OCI-LY1 (cell line): ENCODE results near the gene SEMA5A.

Experiments
- H2AFZ ChIP-seq: fragments of 200-600 bp; sonication (generic), shearing (Covaris generic); 2 replicates; pipeline ENCODE4 v1.6.0; 2014; ENCODE audit warnings: antibody characterized with exemption, mild to moderate bottlenecking, low read length
- H3F3A ChIP-seq: fragments of 200-600 bp; sonication (generic), shearing (Covaris generic); 2 replicates; pipeline ENCODE4 v1.6.0; 2014; ENCODE audit warnings: mild to moderate bottlenecking, antibody characterized with exemption, low read length, moderate library complexity; ENCODE audit not compliant: insufficient read depth
- H3K27ac ChIP-seq: fragments of 200-600 bp; sonication (generic); 2 replicates; pipeline ENCODE4 v1.5.1; 2014; ENCODE audit warnings: low read length, mixed run types, mild to moderate bottlenecking, low read depth; ENCODE audit not compliant: poor library complexity, severe bottlenecking
- H3K27me3 ChIP-seq: fragments of 200-600 bp; sonication (generic); 2 replicates; pipeline ENCODE4 v1.6.0; 2014; ENCODE audit warnings: antibody characterized with exemption, mild to moderate bottlenecking, low read length, moderate library complexity; ENCODE audit not compliant: insufficient read depth
- H3K36me3 ChIP-seq: fragments of 200-600 bp; sonication (generic); 2 replicates; pipeline ENCODE4 v1.6.1; 2014; ENCODE audit warnings: mild to moderate bottlenecking, antibody characterized with exemption, low read length, moderate library complexity, mixed read lengths; ENCODE audit not compliant: insufficient read depth
- H3K4me1 ChIP-seq: fragments of 200-600 bp; sonication (generic); 2 replicates; pipeline ENCODE4 v1.5.1; 2014; ENCODE audit warnings: mild to moderate bottlenecking, low read length, moderate library complexity; ENCODE audit not compliant: insufficient read depth, severe bottlenecking
- H3K4me2 ChIP-seq: fragments of 200-600 bp; sonication (generic), shearing (Covaris generic); 2 replicates; pipeline ENCODE4 v1.6.1; 2014; ENCODE audit warnings: low read length
- H3K4me3 ChIP-seq: fragments of 200-600 bp; sonication (generic); 2 replicates; pipeline ENCODE4 v1.5.1; 2014; ENCODE audit warnings: low read length, low read depth, mild to moderate bottlenecking, mixed read lengths; ENCODE audit not compliant: poor library complexity, severe bottlenecking
- H3K79me2 ChIP-seq: fragments of 200-600 bp; shearing (Covaris generic); 2 replicates; pipeline ENCODE4 v1.6.1; 2016; ENCODE audit warnings: mixed run types, low read length, mixed read lengths; ENCODE audit not compliant: insufficient read depth
- H3K9ac ChIP-seq: fragments of 200-600 bp; sonication (generic), shearing (Covaris generic); 2 replicates; pipeline ENCODE4 v1.6.1; 2014; ENCODE audit warnings: mild to moderate bottlenecking, low read length, mixed read lengths
- H3K9me2 ChIP-seq: fragments of 200-600 bp; sonication (generic), shearing (Covaris generic); 2 replicates; pipeline ENCODE4 v1.6.1; 2014; ENCODE audit warnings: low read depth, mild to moderate bottlenecking, low read length, mixed read lengths
- H3K9me3 ChIP-seq: fragments of 200-600 bp; shearing (Covaris generic); 2 replicates; pipeline ENCODE4 v1.6.1; 2014; ENCODE audit warnings: low read length, mixed read lengths
- H4K20me1 ChIP-seq: fragments of 200-600 bp; sonication (generic), shearing (Covaris generic); 2 replicates; pipeline ENCODE4 v1.6.0; 2016; ENCODE audit warnings: mild to moderate bottlenecking, low read length; ENCODE audit not compliant: insufficient read depth
- CTCF ChIP-seq: fragments of 200-600 bp; sonication (generic), shearing (Covaris generic); IDR thresholded peaks from 2 replicates; pipeline ENCODE4 v1.5.1; 2017; ENCODE audit warnings: mild to moderate bottlenecking, antibody characterized with exemption, low read length, moderate library complexity, mixed read lengths
- EZH2 ChIP-seq: fragments of 200-600 bp; sonication (generic), shearing (Covaris generic); IDR thresholded peaks from 2 replicates; pipeline ENCODE4 v1.8.0; 2017; ENCODE audit warnings: borderline replicate concordance, mixed run types, mild to moderate bottlenecking, antibody characterized with exemption, low read length, moderate library complexity, mixed read lengths

Gene SEMA5A

GRCh38 chr5:9387879-9388278 is 158.0 kb downstream of the SEMA5A start:
- Histone ChIP-seq H3K9me3 (no peaks in the 10 kb centered on the region), H3K4me1 (no peaks in the 10 kb centered on the region), H2AFZ (no peak overlapping the region), H3K4me2 (no peak overlapping the region), H4K20me1 (no peaks in the 10 kb centered on the region), H3K27ac (no peak overlapping the region), H3K4me3 (no peak overlapping the region), H3K9me2 (no peaks in the 10 kb centered on the region), H3F3A (no peaks in the 10 kb centered on the region), H3K36me3 (no peaks in the 10 kb centered on the region), H3K79me2 (no peaks in the 10 kb centered on the region), H3K9ac (no peak overlapping the region), H3K27me3 (no peaks in the 10 kb centered on the region)
- TF ChIP-seq CTCF (no peak), EZH2 (no peak)

- Histone ChIP-seq H3K27ac (no peak overlapping the region), H3K4me3 (no peak overlapping the region), H3K9me3 (no peaks in the 10 kb centered on the region), H3F3A (no peaks in the 10 kb centered on the region), H2AFZ (no peak overlapping the region), H3K79me2 (no peaks in the 10 kb centered on the region), H3K4me1 (no peaks in the 10 kb centered on the region), H3K4me2 (no peak overlapping the region), H3K9me2 (no peaks in the 10 kb centered on the region), H3K27me3 (no peaks in the 10 kb centered on the region), H4K20me1 (no peaks in the 10 kb centered on the region), H3K36me3 (no peaks in the 10 kb centered on the region), H3K9ac (no peak overlapping the region)
- TF ChIP-seq EZH2 (no peak), CTCF (no peak)
Observed at GRCh38 chr5:9386945-9387344, 158.9 kb downstream of the SEMA5A start.

GRCh38 chr5:9382522-9382921 is 163.4 kb downstream of the SEMA5A start:
- H3K4me3 ChIP-seq, result no peak overlapping the region
- no peak overlapping the region for H3K4me2 ChIP-seq
- no peaks in the 10 kb centered on the region for H3K9me2 ChIP-seq
- H3K9ac ChIP-seq, result no peak overlapping the region
- H3K36me3 ChIP-seq, result no peaks in the 10 kb centered on the region
- H2AFZ ChIP-seq, result no peak overlapping the region
- H3F3A ChIP-seq, result no peaks in the 10 kb centered on the region
- no peaks in the 10 kb centered on the region for H3K79me2 ChIP-seq
- no peaks in the 10 kb centered on the region for H3K27me3 ChIP-seq
- no peaks in the 10 kb centered on the region for H4K20me1 ChIP-seq
- H3K9me3 ChIP-seq, result no peaks in the 10 kb centered on the region
- H3K27ac ChIP-seq, result no peak overlapping the region
- TF ChIP-seq CTCF (no peak), EZH2 (no peak)
- H3K4me1 ChIP-seq, result no peaks in the 10 kb centered on the region
